ENCODE data around the gene ZNF652.

The ZNF652 gene

DNA sequence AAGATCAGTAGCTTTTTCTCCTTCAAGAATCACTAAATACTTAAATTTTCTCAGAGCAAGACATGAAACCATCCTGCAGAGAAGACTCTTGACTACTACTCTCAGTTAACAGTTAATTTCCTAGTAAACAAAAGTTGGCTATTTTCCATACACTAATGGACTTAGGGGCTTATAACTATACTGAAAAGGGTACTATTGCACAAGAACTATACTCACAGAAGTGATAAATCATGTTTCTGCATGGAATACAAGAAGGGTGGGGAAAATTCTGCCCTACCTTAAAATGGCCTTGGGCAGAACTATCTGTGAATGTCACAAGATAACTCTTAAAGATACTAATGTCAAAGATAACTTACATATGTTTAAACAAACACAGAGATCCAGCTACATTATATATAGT, 12.5 kb downstream of the ZNF652 start:
- TF ChIP-seq CTCF (IDR thresholded peaks at IDR 0.05; ENCODE audit: poor library complexity, severe bottlenecking) = no peak
- ATAC-seq (ENCODE audit: low read depth) = no peak
- no peaks in the 10 kb centered on the region for H3K27me3 ChIP-seq (ENCODE audit: insufficient read depth, poor library complexity, severe bottlenecking)
- H3K4me1 ChIP-seq (ENCODE audit: insufficient read depth, poor library complexity, severe bottlenecking) = peaks cover 4% of the 10 kb centered on the region
- H3K9me3 ChIP-seq (ENCODE audit: severe bottlenecking) = no peaks in the 10 kb centered on the region
- H3K27ac ChIP-seq (ENCODE audit: poor library complexity, severe bottlenecking) = no peak overlapping the region
- peaks cover 3% of the 10 kb centered on the region; the same call in 1 of the 2 replicates for H3K36me3 ChIP-seq (ENCODE audit: low read depth)
- DNase-seq (ENCODE audit: low spot score) = no peak
- no peak overlapping the region for H3K4me3 ChIP-seq (ENCODE audit: severe bottlenecking)

- no peak overlapping the region for H3K27ac ChIP-seq (ENCODE audit: poor library complexity, severe bottlenecking)
- H3K9me3 ChIP-seq (ENCODE audit: severe bottlenecking) = no peaks in the 10 kb centered on the region
- peaks cover 7% of the 10 kb centered on the region for H3K4me1 ChIP-seq (ENCODE audit: insufficient read depth, poor library complexity, severe bottlenecking)
- TF ChIP-seq CTCF (IDR thresholded peaks at IDR 0.05; ENCODE audit: poor library complexity, severe bottlenecking) = no peak
- DNase-seq (ENCODE audit: low spot score) (no peak), ATAC-seq (ENCODE audit: low read depth) (no peak)
- no peak overlapping the region for H3K4me3 ChIP-seq (ENCODE audit: severe bottlenecking)
- H3K36me3 ChIP-seq (ENCODE audit: low read depth) = peaks cover 7% of the 10 kb centered on the region
- H3K27me3 ChIP-seq (ENCODE audit: insufficient read depth, poor library complexity, severe bottlenecking) = no peaks in the 10 kb centered on the region
Measured at GRCh38 chr17:49344914-49345313, 17.1 kb downstream of the ZNF652 start.

DNA sequence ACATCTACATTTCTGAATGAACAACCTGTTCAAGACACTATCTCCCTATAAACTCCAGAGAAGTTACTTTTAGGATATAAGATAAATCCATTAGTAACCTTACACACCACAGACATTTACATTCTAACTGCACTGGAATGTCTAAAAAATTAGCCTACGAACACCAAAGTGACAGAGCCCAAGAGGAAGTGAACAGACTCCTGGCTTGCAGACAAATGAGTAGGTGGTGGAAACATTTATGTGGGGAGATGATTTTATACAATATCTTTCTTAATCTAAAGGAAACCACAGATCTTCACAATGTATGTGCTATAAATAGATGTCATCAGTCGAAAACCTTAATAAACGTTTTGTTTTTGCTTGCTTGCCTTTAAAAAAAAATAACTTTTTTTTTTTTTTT, 18.8 kb downstream of the ZNF652 start:
- Histone ChIP-seq H3K27me3 (ENCODE audit: insufficient read depth, poor library complexity, severe bottlenecking) (no peaks in the 10 kb centered on the region), H3K4me1 (ENCODE audit: insufficient read depth, poor library complexity, severe bottlenecking) (peaks cover 7% of the 10 kb centered on the region), H3K4me3 (ENCODE audit: severe bottlenecking) (no peak overlapping the region), H3K9me3 (ENCODE audit: severe bottlenecking) (no peaks in the 10 kb centered on the region), H3K27ac (ENCODE audit: poor library complexity, severe bottlenecking) (peak overlapping the region; percentile 14), H3K36me3 (ENCODE audit: low read depth) (peaks cover 7% of the 10 kb centered on the region; the same call in 1 of the 2 replicates)
- DNase-seq (ENCODE audit: low spot score) = no peak
- TF ChIP-seq CTCF (IDR thresholded peaks at IDR 0.05; ENCODE audit: poor library complexity, severe bottlenecking) = no peak
- ATAC-seq (ENCODE audit: low read depth) = no peak

DNA sequence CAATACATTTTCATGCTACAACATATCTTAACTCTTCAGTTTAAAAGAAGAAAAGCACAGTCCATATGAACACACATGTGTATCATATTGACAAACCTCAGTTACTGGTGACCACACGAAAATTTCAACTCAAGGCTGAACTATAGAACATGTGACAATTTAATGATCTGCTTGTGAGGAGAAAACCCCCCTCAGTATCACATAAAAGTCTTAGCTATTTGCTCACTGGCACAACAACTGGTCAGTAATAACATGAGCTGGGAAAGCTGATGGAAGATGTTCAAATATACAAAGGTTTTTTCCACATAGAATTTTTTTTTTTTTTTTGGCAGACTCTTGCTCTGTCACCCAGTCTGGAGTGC, 19.5 kb downstream of the ZNF652 start:
- Histone ChIP-seq H3K4me1 (ENCODE audit: insufficient read depth, poor library complexity, severe bottlenecking) (peaks cover 7% of the 10 kb centered on the region), H3K4me3 (ENCODE audit: severe bottlenecking) (no peak overlapping the region), H3K27ac (ENCODE audit: poor library complexity, severe bottlenecking) (no peak overlapping the region), H3K9me3 (ENCODE audit: severe bottlenecking) (no peaks in the 10 kb centered on the region), H3K27me3 (ENCODE audit: insufficient read depth, poor library complexity, severe bottlenecking) (no peaks in the 10 kb centered on the region), H3K36me3 (ENCODE audit: low read depth) (peaks cover 7% of the 10 kb centered on the region; the same call in 1 of the 2 replicates)
- TF ChIP-seq CTCF (IDR thresholded peaks at IDR 0.05; ENCODE audit: poor library complexity, severe bottlenecking) = no peak
- no peak for DNase-seq (ENCODE audit: low spot score)
- ATAC-seq (ENCODE audit: low read depth) = no peak

DNA sequence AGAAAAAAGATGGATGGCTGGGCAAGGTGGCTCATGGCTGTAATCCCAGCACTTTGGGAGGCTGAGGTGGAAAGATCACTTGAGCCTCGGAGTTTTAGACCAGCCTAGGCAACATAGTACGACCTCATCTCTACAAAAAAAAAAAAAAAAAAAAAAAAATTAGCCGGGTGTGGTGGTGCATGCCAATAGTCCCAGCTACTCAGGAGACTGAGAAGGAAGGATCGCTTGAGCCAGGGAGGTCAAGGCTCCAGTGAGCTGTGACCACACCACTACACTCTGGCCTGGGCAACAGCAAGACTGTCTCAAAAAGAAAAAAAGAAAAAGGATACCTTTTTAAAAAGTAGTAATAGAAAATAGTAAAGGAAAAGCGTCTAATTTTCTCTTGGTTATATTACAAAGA, 20.7 kb downstream of the ZNF652 start:
- DNase-seq (ENCODE audit: low spot score) (no peak), ATAC-seq (ENCODE audit: low read depth) (no peak)
- Histone ChIP-seq H3K27me3 (ENCODE audit: insufficient read depth, poor library complexity, severe bottlenecking) (no peaks in the 10 kb centered on the region), H3K27ac (ENCODE audit: poor library complexity, severe bottlenecking) (no peak overlapping the region), H3K4me3 (ENCODE audit: severe bottlenecking) (no peak overlapping the region), H3K9me3 (ENCODE audit: severe bottlenecking) (no peaks in the 10 kb centered on the region), H3K4me1 (ENCODE audit: insufficient read depth, poor library complexity, severe bottlenecking) (peaks cover 7% of the 10 kb centered on the region), H3K36me3 (ENCODE audit: low read depth) (peaks cover 4% of the 10 kb centered on the region; the same call in 1 of the 2 replicates)
- no peak for TF ChIP-seq CTCF (IDR thresholded peaks at IDR 0.05; ENCODE audit: poor library complexity, severe bottlenecking)
